Neural progenitor cell (in vitro differentiated cells): ENCODE results near the gene CAD.

Source experiments
- CTCF ChIP-seq: fragments of 200-600 bp; sonication (generic); IDR thresholded peaks from 2 replicates; pipeline ENCODE4 v1.5.1; 2017; ENCODE audit warnings: antibody characterized with exemption, mild to moderate bottlenecking
- EZH2 ChIP-seq: fragments of 200-600 bp; sonication (generic); IDR thresholded peaks from 2 replicates; pipeline ENCODE4 v1.6.1; 2017; ENCODE audit warnings: antibody characterized with exemption, mild to moderate bottlenecking, moderate library complexity

GRCh38 chr2:27245116-27245515 is 27.9 kb downstream of the CAD start:
- TF ChIP-seq CTCF (no peak), EZH2 (no peak)
